Activated CD4-positive, alpha-beta memory T cell treated with anti-CD3 and anti-CD28 coated beads for 36 hours (primary cell): ENCODE results near the gene LAMA5. TPM values are rescaled to one million over a fixed set of nuclear protein-coding genes. Genes with fewer than 3 reads are reported as not detected.

Experiments
- CTCF ChIA-PET: fragments of 350-600 bp; sonication (Branson Sonifier 250); formaldehyde crosslinking; loops from one replicate; lab custom pipeline; 2021; ENCODE audit warnings: antibody characterized with exemption, inconsistent platforms; lab: Charles Lee
- POLR2A ChIA-PET: fragments of 350-600 bp; sonication (Branson Sonifier 250); formaldehyde crosslinking; loops from one replicate; lab custom pipeline; 2021; ENCODE audit warnings: antibody characterized with exemption; lab: Charles Lee
- DNase-seq: peaks from one replicate; pipeline ENCODE4 v3.0.0-alpha.2; 2020
- H3K27ac Mint-ChIP-seq: one replicate; pipeline ENCODE4 v1.8.0; 2021; ENCODE audit warnings: mixed read lengths
- H3K27me3 Mint-ChIP-seq: one replicate; pipeline ENCODE4 v1.8.0; 2021; ENCODE audit warnings: mixed read lengths
- H3K36me3 Mint-ChIP-seq: one replicate; pipeline ENCODE4 v1.8.0; 2021; ENCODE audit warnings: mixed read lengths
- H3K4me1 Mint-ChIP-seq: one replicate; pipeline ENCODE4 v1.8.0; 2021; ENCODE audit warnings: low read depth, mixed read lengths
- H3K4me3 Mint-ChIP-seq: one replicate; pipeline ENCODE4 v1.8.0; 2021; ENCODE audit warnings: mild to moderate bottlenecking, mixed read lengths
- H3K9me3 Mint-ChIP-seq: one replicate; pipeline ENCODE4 v1.8.0; 2021; ENCODE audit warnings: mixed read lengths
- intact Hi-C: fragments of 100-400 bp; cut with micrococcal nuclease; formaldehyde crosslinking; loops from one replicate; pipeline ENCODE4 v1.15.1; 2023
- microRNA-seq: library from miRNA; unstranded; fragments of <30 nt; microRNA quantifications from one replicate; pipeline ENCODE4 v1.2.0, GENCODE V29; 2022; ENCODE audit warnings: borderline number of aligned reads, borderline microRNAs expressed, borderline replicate concordance
- total RNA-seq, 2 experiments: library from RNA; stranded (reverse); gene quantifications; one replicate each; pipeline ENCODE4 v1.2.3, GENCODE V29; 2021

LAMA5 gene
- total RNA-seq, 2 experiments from 2014 or later: 0.78 to 1.1 TPM

DNA sequence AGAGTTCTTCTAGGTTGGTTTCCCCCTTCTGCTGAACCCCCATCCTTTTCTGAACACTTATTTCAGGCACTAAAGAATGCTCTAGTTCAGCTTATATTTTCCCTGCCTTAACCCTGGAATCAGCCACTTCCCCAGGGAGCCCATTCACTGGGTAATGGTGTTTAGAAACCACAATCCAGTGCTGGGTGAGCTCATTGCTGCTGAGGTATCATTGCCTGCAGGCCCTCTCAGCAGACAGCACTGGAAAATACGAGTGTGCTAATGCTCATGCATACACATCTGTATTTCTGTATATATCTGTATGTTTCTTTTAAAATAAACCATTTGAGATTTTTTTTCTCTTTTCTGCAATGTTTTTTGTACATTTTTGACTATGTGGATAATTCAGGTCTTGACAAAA lies 101.7 kb downstream of the LAMA5 start:
- CTCF ChIA-PET: no interaction called here
- no peaks in the 10 kb centered on the region for H3K9me3 Mint-ChIP-seq
- no peak for DNase-seq
- POLR2A ChIA-PET: no interaction called here
- H3K27me3 Mint-ChIP-seq: no peaks in the 10 kb centered on the region
- peaks cover 16% of the 10 kb centered on the region for H3K36me3 Mint-ChIP-seq
- no peak overlapping the region for H3K27ac Mint-ChIP-seq
- H3K4me1 Mint-ChIP-seq: no peaks in the 10 kb centered on the region
- H3K4me3 Mint-ChIP-seq: no peak overlapping the region
- intact Hi-C loops: no loop called here

DNA sequence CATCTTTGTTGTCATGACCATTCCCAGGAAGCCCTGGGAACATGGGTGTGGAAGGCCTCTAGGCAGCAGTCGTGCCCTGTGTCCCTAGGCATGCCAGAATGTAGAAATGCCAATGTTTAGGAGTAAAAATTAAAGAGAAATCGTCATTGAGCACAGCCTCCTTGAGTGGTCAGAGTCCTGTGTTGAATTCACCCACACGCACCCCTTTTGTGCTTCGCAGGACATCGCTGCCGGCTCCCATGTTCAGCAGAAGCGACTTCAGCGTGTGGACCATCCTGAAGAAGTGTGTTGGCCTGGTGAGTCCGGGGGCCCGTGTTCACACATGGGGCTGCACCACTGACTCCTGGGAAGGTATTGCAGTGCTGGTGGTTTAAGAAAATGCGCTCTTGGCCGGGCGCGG lies 103.7 kb downstream of the LAMA5 start:
- CTCF ChIA-PET: no interaction called here
- no peak for DNase-seq
- intact Hi-C loops: no loop called here
- no peaks in the 10 kb centered on the region for H3K4me1 Mint-ChIP-seq
- POLR2A ChIA-PET: no interaction called here
- H3K27me3 Mint-ChIP-seq: no peaks in the 10 kb centered on the region
- H3K4me3 Mint-ChIP-seq: no peak overlapping the region
- H3K36me3 Mint-ChIP-seq: peaks cover 18% of the 10 kb centered on the region
- no peak overlapping the region for H3K27ac Mint-ChIP-seq
- no peaks in the 10 kb centered on the region for H3K9me3 Mint-ChIP-seq

DNA sequence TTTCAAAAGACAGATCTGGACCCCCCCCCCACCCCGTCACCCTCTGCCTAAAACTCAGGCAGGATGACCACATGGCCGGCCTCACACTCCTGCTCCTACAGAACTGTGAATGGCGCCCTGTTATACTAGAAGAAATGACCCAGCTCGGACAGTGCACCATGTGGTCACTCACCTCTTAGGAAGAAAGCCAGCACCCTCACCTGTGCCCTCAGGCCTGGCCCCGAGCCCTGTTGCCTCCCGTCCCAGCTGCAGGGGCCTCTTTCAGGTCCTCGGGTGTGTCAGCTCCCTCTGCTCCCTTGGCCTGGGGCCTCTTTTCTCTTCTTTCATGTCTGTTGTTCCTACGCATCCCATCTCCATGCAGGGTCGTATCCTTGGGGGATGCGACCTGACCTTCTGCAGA lies 105.0 kb downstream of the LAMA5 start:
- H3K9me3 Mint-ChIP-seq: no peaks in the 10 kb centered on the region
- no peak overlapping the region for H3K4me3 Mint-ChIP-seq
- POLR2A ChIA-PET: no interaction called here
- H3K27me3 Mint-ChIP-seq: no peaks in the 10 kb centered on the region
- no peaks in the 10 kb centered on the region for H3K4me1 Mint-ChIP-seq
- peaks cover 17% of the 10 kb centered on the region for H3K36me3 Mint-ChIP-seq
- intact Hi-C loops: no loop called here
- DNase-seq: no peak
- CTCF ChIA-PET: no interaction called here
- H3K27ac Mint-ChIP-seq: no peak overlapping the region

DNA sequence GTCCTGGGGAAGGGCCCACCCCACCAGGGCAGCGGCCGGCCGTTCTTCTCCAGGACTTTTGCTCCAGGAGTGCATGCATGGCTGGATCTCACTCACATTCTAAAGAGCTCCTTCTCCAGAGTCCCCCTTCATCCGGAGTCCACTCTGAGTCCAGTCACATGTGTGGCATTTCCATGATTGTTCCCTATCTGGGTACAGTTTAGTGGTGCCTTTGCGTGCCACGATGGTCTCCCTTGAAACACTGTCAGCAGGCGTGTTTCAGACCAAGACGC lies 107.9 kb downstream of the LAMA5 start:
- CTCF ChIA-PET: no interaction called here
- Mint-ChIP-seq H3K4me3 (no peak overlapping the region), H3K36me3 (peaks cover 10% of the 10 kb centered on the region)

More for the DNA sequence above, 107.9 kb downstream of the LAMA5 start:
- Mint-ChIP-seq H3K27ac (no peak overlapping the region), H3K27me3 (no peaks in the 10 kb centered on the region), H3K4me1 (no peaks in the 10 kb centered on the region), H3K9me3 (no peaks in the 10 kb centered on the region)
- POLR2A ChIA-PET: no interaction called here
- no peak for DNase-seq
- intact Hi-C loops: no loop called here

Small RNA genes within 50 kb of the gene (microRNA-seq; reads per million reads assigned to microRNA genes)
- gene MIR4758: not detected

Other genes with a start within 250 kb of the LAMA5 start
- 10 to 100 TPM; 33.4 to 35.1 TPM for gene LSM14B, start 244.8 kb downstream of the LAMA5 start, total RNA-seq
- 100 to 1,000 TPM; 301 to 316 TPM for gene PSMA7, start 223.9 kb downstream of the LAMA5 start, total RNA-seq
- gene SS18L1, start 223.5 kb downstream of the LAMA5 start, total RNA-seq: 10 to 100 TPM; 13.7 to 15.2 TPM
- gene MTG2, start 184.3 kb downstream of the LAMA5 start, total RNA-seq: 10 to 100 TPM; 31.4 to 32.5 TPM
- gene HRH3, start 147.0 kb downstream of the LAMA5 start, total RNA-seq: not detected
- gene OSBPL2, start 128.8 kb downstream of the LAMA5 start, total RNA-seq: 10 to 100 TPM; 25.4 to 29.3 TPM
- 100 to 1,000 TPM in 1 of 2 experiments, 10 to 100 TPM in 1; 98.6 to 101 TPM for gene ADRM1, start 64.3 kb downstream of the LAMA5 start, total RNA-seq
- gene RPS21, start 19.8 kb upstream of the LAMA5 start, total RNA-seq: 1,000 to 10,000 TPM; 2,488 to 2,529 TPM
- gene CABLES2, start 40.0 kb upstream of the LAMA5 start, total RNA-seq: 1 to 10 TPM; 7.8 to 8.2 TPM
- not detected for gene RBBP8NL, start 60.2 kb upstream of the LAMA5 start, total RNA-seq
- not detected for gene GATA5, start 108.7 kb upstream of the LAMA5 start, total RNA-seq